ENCODE results near the gene RCAN1. TPM values are rescaled to one million over a fixed set of nuclear protein-coding genes. Genes with fewer than 3 reads are reported as not detected.

The RCAN1 gene
- total RNA-seq, 2 experiments from 2014 or later, result 1.1 to 1.5 TPM

- Mint-ChIP-seq H3K4me3 (no peak overlapping the region), H3K36me3 (ENCODE audit: low read depth) (no peaks in the 10 kb centered on the region), H3K4me1 (ENCODE audit: low read depth) (no peaks in the 10 kb centered on the region), H3K27ac (no peak overlapping the region), H3K9me3 (no peaks in the 10 kb centered on the region), H3K27me3 (peaks cover 32% of the 10 kb centered on the region)
- Histone ChIP-seq H3K4me3 (ENCODE audit: low read length) (no peak overlapping the region), H3K9me3 (ENCODE audit: control insufficient read depth in 1 of 2, insufficient read depth in 1 of 2, low read length in 2 of 2) (no peaks in the 10 kb centered on the region), H3K27ac (ENCODE audit: low read depth in 1 of 2, low read length in 2 of 2) (no peak overlapping the region), H3K36me3 (ENCODE audit: insufficient read depth, low read length) (no peaks in the 10 kb centered on the region), H3K27me3 (ENCODE audit: control insufficient read depth in 1 of 2, insufficient read depth in 2 of 2, low read length in 2 of 2) (peaks cover 0 to 25% of the 10 kb centered on the region in 2 experiments), H3K4me1 (ENCODE audit: insufficient read depth, low read length) (no peaks in the 10 kb centered on the region)
- ATAC-seq (ENCODE audit: poor library complexity) (no peak), DNase-seq (no peak)
- TF ChIP-seq CTCF (IDR thresholded peaks at IDR 0.05), result no peak
- intact Hi-C loops (cut with DNase I, micrococcal nuclease), result loop anchor here in 1 of 2 experiments (5.0 kb wide), 1 partner anchor 273 kb away; no protein-coding TSS in a partner anchor
- ChIA-PET POLR2A (no interaction called here), CTCF (no interaction called here)
Measured at GRCh38 chr21:34625030-34625593, 10.2 kb upstream of the RCAN1 start.

- H3K27ac Mint-ChIP-seq, result no peak overlapping the region
- ATAC-seq (ENCODE audit: poor library complexity) (no peak), DNase-seq (no peak)
- POLR2A ChIA-PET, result no interaction called here
- no peaks in the 10 kb centered on the region for H3K36me3 ChIP-seq (ENCODE audit: insufficient read depth, low read length)
- H3K27me3 Mint-ChIP-seq, result peaks cover 32% of the 10 kb centered on the region
- CTCF ChIA-PET, result no interaction called here
- H3K4me1 Mint-ChIP-seq (ENCODE audit: low read depth), result no peaks in the 10 kb centered on the region
- no peaks in the 10 kb centered on the region for H3K9me3 ChIP-seq (ENCODE audit: control insufficient read depth in 1 of 2, insufficient read depth in 1 of 2, low read length in 2 of 2)
- intact Hi-C loops (cut with DNase I, micrococcal nuclease), result no loop called here
- no peak overlapping the region for H3K4me3 Mint-ChIP-seq
- peaks cover 0 to 18% of the 10 kb centered on the region in 2 experiments for H3K27me3 ChIP-seq (ENCODE audit: control insufficient read depth in 1 of 2, insufficient read depth in 2 of 2, low read length in 2 of 2)
- no peak for TF ChIP-seq CTCF (IDR thresholded peaks at IDR 0.05)
- H3K4me1 ChIP-seq (ENCODE audit: insufficient read depth, low read length), result no peaks in the 10 kb centered on the region
- H3K4me3 ChIP-seq (ENCODE audit: low read length), result no peak overlapping the region
- no peak overlapping the region for H3K27ac ChIP-seq (ENCODE audit: low read depth in 1 of 2, low read length in 2 of 2)
- H3K36me3 Mint-ChIP-seq (ENCODE audit: low read depth), result no peaks in the 10 kb centered on the region
- H3K9me3 Mint-ChIP-seq, result no peaks in the 10 kb centered on the region
Measured at GRCh38 chr21:34623516-34623915, 8.6 kb upstream of the RCAN1 start.

- no peak for TF ChIP-seq CTCF (IDR thresholded peaks at IDR 0.05)
- ChIA-PET CTCF (no interaction called here), POLR2A (no interaction called here)
- H3K9me3 ChIP-seq (ENCODE audit: control insufficient read depth in 1 of 2, insufficient read depth in 1 of 2, low read length in 2 of 2), result no peaks in the 10 kb centered on the region
- peaks cover 0 to 18% of the 10 kb centered on the region in 2 experiments for H3K27me3 ChIP-seq (ENCODE audit: control insufficient read depth in 1 of 2, insufficient read depth in 2 of 2, low read length in 2 of 2)
- Mint-ChIP-seq H3K4me1 (ENCODE audit: low read depth) (no peaks in the 10 kb centered on the region), H3K27me3 (peaks cover 32% of the 10 kb centered on the region), H3K36me3 (ENCODE audit: low read depth) (no peaks in the 10 kb centered on the region), H3K4me3 (no peak overlapping the region), H3K27ac (no peak overlapping the region), H3K9me3 (no peaks in the 10 kb centered on the region)
- ATAC-seq (ENCODE audit: poor library complexity) (no peak), DNase-seq (no peak)
- H3K4me3 ChIP-seq (ENCODE audit: low read length), result no peak overlapping the region
- H3K27ac ChIP-seq (ENCODE audit: low read depth in 1 of 2, low read length in 2 of 2), result no peak overlapping the region
- H3K36me3 ChIP-seq (ENCODE audit: insufficient read depth, low read length), result no peaks in the 10 kb centered on the region
- intact Hi-C loops (cut with DNase I, micrococcal nuclease), result no loop called here
- H3K4me1 ChIP-seq (ENCODE audit: insufficient read depth, low read length), result no peaks in the 10 kb centered on the region
Measured at GRCh38 chr21:34621434-34622350, 6.8 kb upstream of the RCAN1 start.

Measured in CD4-positive, alpha-beta T cell (primary cell).